Measurements from ENCODE around the gene CTCF.

The CTCF gene

GRCh38 chr16:67641779-67642708 is 79.7 kb downstream of the CTCF start:
- TF ChIP-seq ZFX (IDR thresholded peaks at IDR 0.05) (no peak), CTCF (conservative IDR thresholded peaks at IDR 0.05) (no peak)
- H3K27ac ChIP-seq: peak overlapping the region; percentile 62

DNA sequence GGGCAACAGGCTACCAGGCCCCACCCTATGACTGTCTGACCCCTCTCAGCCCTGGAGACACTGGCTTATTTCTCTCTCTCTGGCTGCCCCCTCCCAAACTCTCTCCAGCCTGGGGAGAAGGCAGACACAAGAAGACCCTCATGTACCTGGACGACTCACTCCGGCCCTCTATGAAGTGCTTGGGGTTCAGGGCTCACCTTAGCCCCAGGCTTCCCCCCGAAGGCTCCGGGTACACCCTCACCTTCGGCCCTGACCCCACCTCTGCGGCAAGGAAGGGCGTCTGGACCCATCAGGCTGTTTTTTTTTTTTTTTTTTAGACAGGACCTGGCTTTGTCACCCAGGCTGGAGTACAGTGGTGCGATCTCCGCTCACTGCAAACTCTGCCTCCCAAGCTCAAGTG is 81.7 kb downstream of the CTCF start:
- no peak overlapping the region for H3K27ac ChIP-seq
- TF ChIP-seq CTCF (conservative IDR thresholded peaks at IDR 0.05) (no peak), ZFX (IDR thresholded peaks at IDR 0.05) (no peak)

GRCh38 chr16:67645397-67646121 is 83.2 kb downstream of the CTCF start:
- no peak overlapping the region for H3K27ac ChIP-seq
- TF ChIP-seq CTCF (conservative IDR thresholded peaks at IDR 0.05) (no peak), ZFX (IDR thresholded peaks at IDR 0.05) (no peak)

GRCh38 chr16:67647111-67647651 is 84.9 kb downstream of the CTCF start:
- H3K27ac ChIP-seq: no peak overlapping the region
- TF ChIP-seq ZFX (IDR thresholded peaks at IDR 0.05): no peak
- TF ChIP-seq CTCF (conservative IDR thresholded peaks at IDR 0.05): no peak

- TF ChIP-seq CTCF (conservative IDR thresholded peaks at IDR 0.05): no peak
- no peak for TF ChIP-seq ZFX (IDR thresholded peaks at IDR 0.05)
- H3K27ac ChIP-seq: no peak overlapping the region
These were observed 85.4 kb downstream of the CTCF start for GRCh38 chr16:67647681-67648080.

DNA sequence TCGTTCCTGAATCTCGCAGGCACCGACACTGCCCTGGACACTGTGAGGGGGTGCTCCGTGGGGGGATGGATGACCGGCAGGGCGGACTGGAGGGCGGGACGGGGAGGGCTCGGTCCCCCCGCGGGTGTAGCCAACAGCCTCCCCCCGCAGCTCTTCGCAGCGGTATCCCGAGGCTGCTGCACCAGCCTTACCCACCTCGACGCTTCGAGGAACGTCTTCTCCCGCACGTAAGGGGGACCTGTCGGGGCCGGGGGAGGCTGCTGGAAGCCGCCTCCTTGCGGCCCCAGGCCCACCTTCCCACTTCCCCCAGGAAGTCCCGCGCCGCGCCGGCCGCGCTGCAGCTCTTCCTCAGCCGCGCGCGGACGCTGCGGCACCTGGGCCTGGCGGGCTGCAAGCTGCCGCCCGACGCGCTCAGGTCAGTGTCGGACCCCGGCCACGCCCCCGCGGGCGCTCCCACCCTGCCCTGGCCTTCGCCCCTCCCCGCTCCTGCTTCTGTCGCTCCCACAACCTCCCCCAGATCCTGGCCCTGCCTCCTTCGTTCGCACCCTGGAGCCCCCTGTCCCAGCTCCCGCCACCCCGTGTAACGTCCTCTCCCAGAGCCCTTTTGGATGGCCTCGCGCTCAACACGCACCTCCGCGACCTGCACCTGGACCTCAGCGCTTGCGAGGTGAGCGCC is 85.9 kb downstream of the CTCF start:
- no peak for TF ChIP-seq ZFX (IDR thresholded peaks at IDR 0.05)
- no peak for TF ChIP-seq CTCF (conservative IDR thresholded peaks at IDR 0.05)
- H3K27ac ChIP-seq: no peak overlapping the region

Measured in C4-2B (cell line).